Uterus (tissue), 2 donors: ENCODE measurements around the gene CAPN13.

Experiments used
- CTCF ChIP-seq, 4 experiments: fragments of 200-600 bp in 2 of 4; fragments of 450-650 bp in 2 of 4; sonication (generic) in 2 of 4; IDR thresholded peaks; one replicate each; pipeline ENCODE4 v1.5.1; 2016 to 2019; ENCODE audit warnings: antibody characterized with exemption in 4 of 4, mild to moderate bottlenecking in 2 of 4, moderate library complexity in 1 of 4
- POLR2A ChIP-seq, 2 donors: fragments of 450-650 bp; IDR thresholded peaks; one replicate each; pipeline ENCODE4 v1.6.1; 2016; ENCODE audit warnings: antibody characterized with exemption in 2 of 2, mild to moderate bottlenecking in 1 of 2, moderate library complexity in 1 of 2

GRCh38 chr2:30713698-30714097 is 93.5 kb downstream of the CAPN13 start:
- no peak for TF ChIP-seq CTCF (IDR thresholded peaks at IDR 0.05)
- TF ChIP-seq POLR2A (IDR thresholded peaks at IDR 0.05): no peak
